ENCODE results near the gene SPEN. TPM values are rescaled to one million over a fixed set of nuclear protein-coding genes. Genes with fewer than 3 reads are reported as not detected.

The SPEN gene, protein sequence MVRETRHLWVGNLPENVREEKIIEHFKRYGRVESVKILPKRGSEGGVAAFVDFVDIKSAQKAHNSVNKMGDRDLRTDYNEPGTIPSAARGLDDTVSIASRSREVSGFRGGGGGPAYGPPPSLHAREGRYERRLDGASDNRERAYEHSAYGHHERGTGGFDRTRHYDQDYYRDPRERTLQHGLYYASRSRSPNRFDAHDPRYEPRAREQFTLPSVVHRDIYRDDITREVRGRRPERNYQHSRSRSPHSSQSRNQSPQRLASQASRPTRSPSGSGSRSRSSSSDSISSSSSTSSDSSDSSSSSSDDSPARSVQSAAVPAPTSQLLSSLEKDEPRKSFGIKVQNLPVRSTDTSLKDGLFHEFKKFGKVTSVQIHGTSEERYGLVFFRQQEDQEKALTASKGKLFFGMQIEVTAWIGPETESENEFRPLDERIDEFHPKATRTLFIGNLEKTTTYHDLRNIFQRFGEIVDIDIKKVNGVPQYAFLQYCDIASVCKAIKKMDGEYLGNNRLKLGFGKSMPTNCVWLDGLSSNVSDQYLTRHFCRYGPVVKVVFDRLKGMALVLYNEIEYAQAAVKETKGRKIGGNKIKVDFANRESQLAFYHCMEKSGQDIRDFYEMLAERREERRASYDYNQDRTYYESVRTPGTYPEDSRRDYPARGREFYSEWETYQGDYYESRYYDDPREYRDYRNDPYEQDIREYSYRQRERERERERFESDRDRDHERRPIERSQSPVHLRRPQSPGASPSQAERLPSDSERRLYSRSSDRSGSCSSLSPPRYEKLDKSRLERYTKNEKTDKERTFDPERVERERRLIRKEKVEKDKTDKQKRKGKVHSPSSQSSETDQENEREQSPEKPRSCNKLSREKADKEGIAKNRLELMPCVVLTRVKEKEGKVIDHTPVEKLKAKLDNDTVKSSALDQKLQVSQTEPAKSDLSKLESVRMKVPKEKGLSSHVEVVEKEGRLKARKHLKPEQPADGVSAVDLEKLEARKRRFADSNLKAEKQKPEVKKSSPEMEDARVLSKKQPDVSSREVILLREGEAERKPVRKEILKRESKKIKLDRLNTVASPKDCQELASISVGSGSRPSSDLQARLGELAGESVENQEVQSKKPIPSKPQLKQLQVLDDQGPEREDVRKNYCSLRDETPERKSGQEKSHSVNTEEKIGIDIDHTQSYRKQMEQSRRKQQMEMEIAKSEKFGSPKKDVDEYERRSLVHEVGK (N-terminal part only)
- 55.2 TPM for total RNA-seq

DNA sequence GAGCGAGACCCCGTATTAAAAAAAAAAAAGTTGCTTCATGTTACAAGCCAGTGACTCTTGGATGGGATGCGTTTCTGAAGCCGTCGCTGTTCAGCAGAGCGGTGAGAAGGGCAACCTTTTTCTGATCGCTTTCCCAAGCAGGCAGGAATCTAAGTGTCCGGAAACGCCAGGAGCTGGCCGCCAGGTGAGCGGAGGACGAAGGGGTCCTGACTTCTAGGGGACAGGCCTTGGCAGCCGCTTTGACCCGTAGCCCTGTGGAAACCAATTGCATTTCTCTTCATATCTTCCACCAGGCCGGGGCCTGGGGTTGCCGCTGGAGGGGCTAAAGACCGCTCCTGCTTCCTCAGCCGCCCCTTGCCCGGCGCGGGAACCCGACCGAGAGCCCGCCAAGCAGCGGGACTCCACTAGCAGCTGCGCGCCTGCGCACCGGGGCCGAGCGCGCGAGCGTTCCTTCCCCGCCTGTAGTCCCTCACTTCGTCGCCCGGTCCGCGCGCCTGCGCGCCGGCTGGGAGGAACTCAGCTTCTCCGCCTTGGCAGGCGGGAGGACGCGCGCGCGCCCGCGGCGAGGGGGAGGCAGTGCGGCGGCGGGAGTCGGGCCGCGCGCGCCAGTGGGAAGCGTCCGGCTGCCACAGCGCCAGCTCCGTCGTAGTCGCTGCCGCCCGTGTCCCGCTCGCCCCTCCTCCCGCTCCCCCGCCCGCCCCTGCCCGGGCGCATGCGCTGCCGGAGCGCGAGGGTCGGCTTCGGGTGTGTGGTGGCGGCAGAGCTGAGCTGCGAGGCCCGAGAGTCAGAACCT lies at the start of gene SPEN:
Gene SPEN (plus strand): TSS at position 608 of the 793 bp plus-strand sequence. CDS start 361 bp downstream, outside the sequence.
- Histone ChIP-seq H3K9me3 (no peaks in the 10 kb centered on the region), H3K36me3 (no peaks in the 10 kb centered on the region), H3K27me3 (no peaks in the 10 kb centered on the region), H3K27ac (peak within 1 kb of the TSS; percentile 96), H3K4me1 (peaks cover 40% of the 10 kb centered on the region), H3K4me3 (peak within 1 kb of the TSS; percentile 94 to 99)
- intact Hi-C loops (cut with DNase I): loop anchor here (5.0 kb wide), 2 partner anchors 40 to 100 kb away; no protein-coding TSS in a partner anchor
- peak in 1 of 2 donors; percentile 96 for DNase-seq (ENCODE audit: extremely low spot score in 2 of 2)
- TF ChIP-seq, protein P1, sequence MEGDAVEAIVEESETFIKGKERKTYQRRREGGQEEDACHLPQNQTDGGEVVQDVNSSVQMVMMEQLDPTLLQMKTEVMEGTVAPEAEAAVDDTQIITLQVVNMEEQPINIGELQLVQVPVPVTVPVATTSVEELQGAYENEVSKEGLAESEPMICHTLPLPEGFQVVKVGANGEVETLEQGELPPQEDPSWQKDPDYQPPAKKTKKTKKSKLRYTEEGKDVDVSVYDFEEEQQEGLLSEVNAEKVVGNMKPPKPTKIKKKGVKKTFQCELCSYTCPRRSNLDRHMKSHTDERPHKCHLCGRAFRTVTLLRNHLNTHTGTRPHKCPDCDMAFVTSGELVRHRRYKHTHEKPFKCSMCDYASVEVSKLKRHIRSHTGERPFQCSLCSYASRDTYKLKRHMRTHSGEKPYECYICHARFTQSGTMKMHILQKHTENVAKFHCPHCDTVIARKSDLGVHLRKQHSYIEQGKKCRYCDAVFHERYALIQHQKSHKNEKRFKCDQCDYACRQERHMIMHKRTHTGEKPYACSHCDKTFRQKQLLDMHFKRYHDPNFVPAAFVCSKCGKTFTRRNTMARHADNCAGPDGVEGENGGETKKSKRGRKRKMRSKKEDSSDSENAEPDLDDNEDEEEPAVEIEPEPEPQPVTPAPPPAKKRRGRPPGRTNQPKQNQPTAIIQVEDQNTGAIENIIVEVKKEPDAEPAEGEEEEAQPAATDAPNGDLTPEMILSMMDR (IDR thresholded peaks at IDR 0.05): peak in 1 of 3 experiments; percentile 16
- TF ChIP-seq POLR2A (IDR thresholded peaks at IDR 0.05) (peak in 1 of 2 donors; percentile 79), POLR2AphosphoS5 (IDR thresholded peaks at IDR 0.05; ENCODE audit: insufficient read depth in 1 of 2, low read depth in 1 of 2) (peak; percentile 55 to 93)

DNA sequence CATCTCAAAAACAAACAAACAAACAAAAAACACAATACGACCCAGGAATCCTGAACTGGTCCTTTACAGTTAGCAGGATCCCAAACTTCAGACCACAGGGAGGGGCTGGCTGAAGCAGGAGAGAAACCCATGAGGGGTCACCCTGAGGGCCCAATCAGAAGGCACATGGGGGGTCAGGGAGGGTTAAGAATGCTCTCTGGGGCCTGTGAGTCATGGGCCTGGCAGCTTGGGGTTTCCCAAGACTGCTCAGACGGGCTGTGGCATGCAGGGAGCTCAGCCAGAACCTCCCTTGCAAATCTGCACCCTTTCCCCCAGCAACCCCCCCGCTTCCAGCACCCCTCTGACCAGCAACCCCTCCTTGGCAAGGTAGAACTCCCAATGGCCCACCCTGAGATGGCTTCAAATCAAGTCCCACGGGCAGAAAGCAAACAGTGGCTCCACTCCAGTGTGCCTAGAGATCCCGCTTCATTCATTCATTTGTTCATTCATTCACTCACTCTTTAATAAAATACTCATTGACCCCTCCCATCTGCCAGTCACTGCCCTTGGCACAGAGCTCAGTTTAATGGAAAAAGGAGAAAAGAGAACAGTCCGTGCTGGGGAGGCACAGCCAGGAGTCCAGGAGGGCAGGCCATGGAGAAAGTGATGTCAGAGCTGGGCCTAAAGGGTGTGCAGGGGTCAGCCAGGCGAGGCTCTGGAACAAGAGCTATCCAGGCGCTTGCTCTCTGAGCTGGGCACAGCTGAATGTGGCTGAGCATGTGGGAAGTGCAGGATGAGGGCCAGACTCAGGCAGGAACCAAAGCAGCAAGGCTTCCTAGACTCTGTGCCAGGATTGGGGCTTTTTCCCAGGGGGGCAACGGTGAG lies 48.3 kb upstream of the SPEN start:
- intact Hi-C loops (cut with DNase I): loop anchor here (2.0 kb wide), 1 partner anchor 36 kb away; no protein-coding TSS in a partner anchor
- DNase-seq (ENCODE audit: extremely low spot score in 2 of 2): peak in 1 of 2 donors; percentile 91

DNA sequence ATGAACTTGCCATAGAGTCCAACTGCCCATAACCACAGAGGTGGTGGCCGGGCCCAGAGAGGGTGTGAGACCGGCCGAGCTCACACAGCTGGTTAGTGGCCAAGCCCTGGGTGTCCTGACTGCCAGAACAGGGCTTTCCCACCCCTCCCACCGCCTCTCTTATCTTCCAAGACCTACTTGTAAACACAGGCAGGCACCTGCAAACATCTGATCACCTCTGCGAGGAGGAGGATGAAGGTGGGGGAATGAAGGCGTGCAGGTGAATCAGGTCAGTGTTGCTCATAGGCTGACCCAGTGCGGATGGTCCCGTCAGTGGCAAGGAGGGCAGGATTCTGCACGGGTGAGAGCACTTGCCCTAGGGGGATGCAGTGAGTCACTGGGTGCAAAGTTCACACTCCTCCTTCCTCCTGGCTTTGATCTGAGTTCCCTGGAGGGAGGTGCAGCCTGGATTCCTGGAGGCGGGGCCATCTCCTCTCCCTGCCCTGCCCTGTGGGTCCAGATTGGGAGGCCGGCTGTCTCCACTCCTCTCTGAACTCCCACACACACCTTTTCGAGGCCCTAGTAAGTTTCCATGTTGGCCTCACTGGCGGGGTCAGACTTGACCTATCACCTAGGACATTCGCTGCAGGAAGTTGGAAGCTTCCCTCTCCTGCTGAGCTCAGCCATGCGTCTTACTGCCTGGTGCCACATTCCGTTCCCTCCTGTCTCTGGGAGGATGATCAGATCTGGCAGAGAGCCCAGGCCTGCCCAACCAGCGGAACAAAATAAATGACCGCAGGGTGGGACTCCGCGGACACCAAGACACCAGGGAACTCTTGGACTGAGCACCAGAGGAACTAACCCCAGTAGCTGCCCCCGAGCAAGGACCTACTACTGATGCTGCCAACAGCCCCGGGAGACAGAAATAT lies 47.3 kb upstream of the SPEN start:
- peaks cover 47% of the 10 kb centered on the region for H3K4me1 ChIP-seq
- TF ChIP-seq, protein P1 (IDR thresholded peaks at IDR 0.05): no peak
- TF ChIP-seq POLR2A (IDR thresholded peaks at IDR 0.05): no peak
- TF ChIP-seq POLR2AphosphoS5 (IDR thresholded peaks at IDR 0.05; ENCODE audit: insufficient read depth in 1 of 2, low read depth in 1 of 2): peak in 1 of 2 donors; percentile 41
- peak overlapping the region; percentile 79 for H3K27ac ChIP-seq
- no peaks in the 10 kb centered on the region for H3K36me3 ChIP-seq
- DNase-seq (ENCODE audit: extremely low spot score in 2 of 2): no peak
- H3K4me3 ChIP-seq: no peak overlapping the region
- H3K27me3 ChIP-seq: no peaks in the 10 kb centered on the region
- intact Hi-C loops (cut with DNase I): loop anchor here (2.0 to 5.0 kb wide), 2 partner anchors 35 to 252 kb away; no protein-coding TSS in a partner anchor
- H3K9me3 ChIP-seq: no peaks in the 10 kb centered on the region

More for the DNA sequence above, 48.3 kb upstream of the SPEN start:
- Histone ChIP-seq H3K36me3 (no peaks in the 10 kb centered on the region), H3K9me3 (no peaks in the 10 kb centered on the region), H3K27ac (peak overlapping the region; percentile 79), H3K27me3 (no peaks in the 10 kb centered on the region), H3K4me1 (peaks cover 47% of the 10 kb centered on the region), H3K4me3 (no peak overlapping the region)
- TF ChIP-seq POLR2A (IDR thresholded peaks at IDR 0.05) (no peak), POLR2AphosphoS5 (IDR thresholded peaks at IDR 0.05; ENCODE audit: insufficient read depth in 1 of 2, low read depth in 1 of 2) (peak; percentile 48 to 71)

Data from vagina (tissue), 2 donors.